ENCODE measurements around the gene PTPRD.

Gene PTPRD

DNA sequence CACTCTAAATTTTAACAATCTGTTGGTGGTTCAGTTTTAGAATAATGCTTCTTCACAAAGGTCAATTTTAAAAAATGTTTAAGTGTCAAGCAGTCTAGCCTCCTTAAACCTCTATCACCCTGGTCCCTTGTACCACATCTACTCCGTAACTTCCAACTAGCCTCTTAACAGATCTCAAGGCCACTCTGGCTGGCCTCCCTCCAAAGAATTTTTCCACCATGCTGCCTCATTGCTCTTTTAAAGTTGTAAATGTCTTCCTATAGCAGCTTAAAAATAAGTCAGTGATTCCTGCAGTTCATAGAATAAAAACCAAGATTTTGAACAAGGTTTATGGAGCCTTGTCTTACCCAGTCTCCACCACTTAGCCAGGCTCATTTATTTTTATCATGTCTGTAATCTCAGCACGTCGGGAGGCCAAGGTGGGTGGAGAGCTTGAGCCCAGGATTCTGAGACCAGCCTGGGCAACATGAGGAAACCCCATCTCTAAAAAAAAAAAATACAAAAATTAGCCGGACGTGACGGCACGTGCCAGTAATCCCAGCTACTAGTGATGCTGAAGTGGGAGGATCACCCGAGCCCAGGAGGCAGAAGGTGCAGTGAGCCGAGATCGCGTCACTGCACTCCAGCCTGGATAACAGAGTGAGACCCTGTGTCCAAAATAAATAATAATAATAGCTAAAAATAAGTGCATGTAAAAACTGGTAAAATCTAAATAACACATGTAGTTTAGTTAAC lies 1888.4 kb downstream of the PTPRD start (continued):
- TF ChIP-seq, protein P1, sequence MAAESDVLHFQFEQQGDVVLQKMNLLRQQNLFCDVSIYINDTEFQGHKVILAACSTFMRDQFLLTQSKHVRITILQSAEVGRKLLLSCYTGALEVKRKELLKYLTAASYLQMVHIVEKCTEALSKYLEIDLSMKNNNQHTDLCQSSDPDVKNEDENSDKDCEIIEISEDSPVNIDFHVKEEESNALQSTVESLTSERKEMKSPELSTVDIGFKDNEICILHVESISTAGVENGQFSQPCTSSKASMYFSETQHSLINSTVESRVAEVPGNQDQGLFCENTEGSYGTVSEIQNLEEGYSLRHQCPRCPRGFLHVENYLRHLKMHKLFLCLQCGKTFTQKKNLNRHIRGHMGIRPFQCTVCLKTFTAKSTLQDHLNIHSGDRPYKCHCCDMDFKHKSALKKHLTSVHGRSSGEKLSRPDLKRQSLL (tag by site-specific recombination; IDR thresholded peaks at IDR 0.05), result peak; percentile 72
- no peak for TF ChIP-seq ZFP41 (tag by site-specific recombination; IDR thresholded peaks at IDR 0.05; ENCODE audit: borderline replicate concordance)
- TF ChIP-seq, protein P2, sequence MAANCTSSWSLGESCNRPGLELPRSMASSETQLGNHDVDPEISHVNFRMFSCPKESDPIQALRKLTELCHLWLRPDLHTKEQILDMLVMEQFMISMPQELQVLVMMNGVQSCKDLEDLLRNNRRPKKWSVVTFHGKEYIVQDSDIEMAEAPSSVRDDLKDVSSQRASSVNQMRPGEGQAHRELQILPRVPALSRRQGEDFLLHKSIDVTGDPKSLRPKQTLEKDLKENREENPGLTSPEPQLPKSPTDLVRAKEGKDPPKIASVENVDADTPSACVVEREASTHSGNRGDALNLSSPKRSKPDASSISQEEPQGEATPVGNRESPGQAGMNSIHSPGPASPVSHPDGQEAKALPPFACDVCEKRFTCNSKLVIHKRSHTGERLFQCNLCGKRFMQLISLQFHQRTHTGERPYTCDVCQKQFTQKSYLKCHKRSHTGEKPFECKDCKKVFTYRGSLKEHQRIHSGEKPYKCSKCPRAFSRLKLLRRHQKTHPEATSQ (tag by site-specific recombination; IDR thresholded peaks at IDR 0.05), result no peak
- TF ChIP-seq BCL11A (tag by site-specific recombination; IDR thresholded peaks at IDR 0.05; ENCODE audit: low read depth), result no peak
- TF ChIP-seq GFI1B (tag by site-specific recombination; IDR thresholded peaks at IDR 0.05), result no peak
- TF ChIP-seq ZNF830 (tag by site-specific recombination; IDR thresholded peaks at IDR 0.05; ENCODE audit: low read depth), result no peak
- TF ChIP-seq ZNF544 (tag by site-specific recombination; IDR thresholded peaks at IDR 0.05), result no peak
- TF ChIP-seq, protein P3, sequence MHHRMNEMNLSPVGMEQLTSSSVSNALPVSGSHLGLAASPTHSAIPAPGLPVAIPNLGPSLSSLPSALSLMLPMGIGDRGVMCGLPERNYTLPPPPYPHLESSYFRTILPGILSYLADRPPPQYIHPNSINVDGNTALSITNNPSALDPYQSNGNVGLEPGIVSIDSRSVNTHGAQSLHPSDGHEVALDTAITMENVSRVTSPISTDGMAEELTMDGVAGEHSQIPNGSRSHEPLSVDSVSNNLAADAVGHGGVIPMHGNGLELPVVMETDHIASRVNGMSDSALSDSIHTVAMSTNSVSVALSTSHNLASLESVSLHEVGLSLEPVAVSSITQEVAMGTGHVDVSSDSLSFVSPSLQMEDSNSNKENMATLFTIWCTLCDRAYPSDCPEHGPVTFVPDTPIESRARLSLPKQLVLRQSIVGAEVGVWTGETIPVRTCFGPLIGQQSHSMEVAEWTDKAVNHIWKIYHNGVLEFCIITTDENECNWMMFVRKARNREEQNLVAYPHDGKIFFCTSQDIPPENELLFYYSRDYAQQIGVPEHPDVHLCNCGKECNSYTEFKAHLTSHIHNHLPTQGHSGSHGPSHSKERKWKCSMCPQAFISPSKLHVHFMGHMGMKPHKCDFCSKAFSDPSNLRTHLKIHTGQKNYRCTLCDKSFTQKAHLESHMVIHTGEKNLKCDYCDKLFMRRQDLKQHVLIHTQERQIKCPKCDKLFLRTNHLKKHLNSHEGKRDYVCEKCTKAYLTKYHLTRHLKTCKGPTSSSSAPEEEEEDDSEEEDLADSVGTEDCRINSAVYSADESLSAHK (tag by site-specific recombination; IDR thresholded peaks at IDR 0.05), result 0 out of 2 replicates have a peak, but pooled peaks have one; percentile 13
- TF ChIP-seq ZNF76 (tag by site-specific recombination; IDR thresholded peaks at IDR 0.05; ENCODE audit: borderline replicate concordance, low read depth), result no peak
- peak; percentile 39; the same call in 1 of the 2 replicates for TF ChIP-seq GLIS1 (tag by site-specific recombination; IDR thresholded peaks at IDR 0.05)
- TF ChIP-seq, protein P4, sequence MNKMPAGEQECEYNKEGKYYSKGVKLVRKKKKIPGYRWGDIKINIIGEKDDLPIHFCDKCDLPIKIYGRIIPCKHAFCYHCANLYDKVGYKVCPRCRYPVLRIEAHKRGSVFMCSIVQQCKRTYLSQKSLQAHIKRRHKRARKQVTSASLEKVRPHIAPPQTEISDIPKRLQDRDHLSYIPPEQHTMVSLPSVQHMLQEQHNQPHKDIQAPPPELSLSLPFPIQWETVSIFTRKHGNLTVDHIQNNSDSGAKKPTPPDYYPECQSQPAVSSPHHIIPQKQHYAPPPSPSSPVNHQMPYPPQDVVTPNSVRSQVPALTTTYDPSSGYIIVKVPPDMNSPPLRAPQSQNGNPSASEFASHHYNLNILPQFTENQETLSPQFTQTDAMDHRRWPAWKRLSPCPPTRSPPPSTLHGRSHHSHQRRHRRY (tag by site-specific recombination; IDR thresholded peaks at IDR 0.05), result no peak
- TF ChIP-seq MZF1 (tag by site-specific recombination; IDR thresholded peaks at IDR 0.05; ENCODE audit: borderline replicate concordance), result no peak
- no peak for TF ChIP-seq ZNF560 (tag by site-specific recombination; IDR thresholded peaks at IDR 0.05; ENCODE audit: borderline replicate concordance)
- TF ChIP-seq ZNF664 (tag by site-specific recombination; IDR thresholded peaks at IDR 0.05), result no peak
- no peak for TF ChIP-seq SP3 (tag by site-specific recombination; IDR thresholded peaks at IDR 0.05)
- TF ChIP-seq ZNF214 (tag by site-specific recombination; IDR thresholded peaks at IDR 0.05; ENCODE audit: borderline replicate concordance), result no peak
- TF ChIP-seq ZNF623 (tag by site-specific recombination; IDR thresholded peaks at IDR 0.05), result no peak
- TF ChIP-seq ZNF473 (tag by site-specific recombination; IDR thresholded peaks at IDR 0.05), result no peak
- TF ChIP-seq, protein P5, sequence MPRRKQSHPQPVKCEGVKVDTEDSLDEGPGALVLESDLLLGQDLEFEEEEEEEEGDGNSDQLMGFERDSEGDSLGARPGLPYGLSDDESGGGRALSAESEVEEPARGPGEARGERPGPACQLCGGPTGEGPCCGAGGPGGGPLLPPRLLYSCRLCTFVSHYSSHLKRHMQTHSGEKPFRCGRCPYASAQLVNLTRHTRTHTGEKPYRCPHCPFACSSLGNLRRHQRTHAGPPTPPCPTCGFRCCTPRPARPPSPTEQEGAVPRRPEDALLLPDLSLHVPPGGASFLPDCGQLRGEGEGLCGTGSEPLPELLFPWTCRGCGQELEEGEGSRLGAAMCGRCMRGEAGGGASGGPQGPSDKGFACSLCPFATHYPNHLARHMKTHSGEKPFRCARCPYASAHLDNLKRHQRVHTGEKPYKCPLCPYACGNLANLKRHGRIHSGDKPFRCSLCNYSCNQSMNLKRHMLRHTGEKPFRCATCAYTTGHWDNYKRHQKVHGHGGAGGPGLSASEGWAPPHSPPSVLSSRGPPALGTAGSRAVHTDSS (tag by site-specific recombination; IDR thresholded peaks at IDR 0.05), result no peak
- TF ChIP-seq, protein P6, sequence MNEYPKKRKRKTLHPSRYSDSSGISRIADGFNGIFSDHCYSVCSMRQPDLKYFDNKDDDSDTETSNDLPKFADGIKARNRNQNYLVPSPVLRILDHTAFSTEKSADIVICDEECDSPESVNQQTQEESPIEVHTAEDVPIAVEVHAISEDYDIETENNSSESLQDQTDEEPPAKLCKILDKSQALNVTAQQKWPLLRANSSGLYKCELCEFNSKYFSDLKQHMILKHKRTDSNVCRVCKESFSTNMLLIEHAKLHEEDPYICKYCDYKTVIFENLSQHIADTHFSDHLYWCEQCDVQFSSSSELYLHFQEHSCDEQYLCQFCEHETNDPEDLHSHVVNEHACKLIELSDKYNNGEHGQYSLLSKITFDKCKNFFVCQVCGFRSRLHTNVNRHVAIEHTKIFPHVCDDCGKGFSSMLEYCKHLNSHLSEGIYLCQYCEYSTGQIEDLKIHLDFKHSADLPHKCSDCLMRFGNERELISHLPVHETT (tag by site-specific recombination; IDR thresholded peaks at IDR 0.05), result no peak
- no peak for TF ChIP-seq ZNF140 (tag by site-specific recombination; IDR thresholded peaks at IDR 0.05)
- TF ChIP-seq ZSCAN16 (tag by site-specific recombination; IDR thresholded peaks at IDR 0.05), result no peak
- no peak for TF ChIP-seq ZNF19 (tag by site-specific recombination; IDR thresholded peaks at IDR 0.05; ENCODE audit: low read depth)
- TF ChIP-seq ZNF510 (tag by site-specific recombination; IDR thresholded peaks at IDR 0.05; ENCODE audit: insufficient replicate concordance), result no peak
- TF ChIP-seq ZNF37A (tag by site-specific recombination; IDR thresholded peaks at IDR 0.05), result no peak
- TF ChIP-seq, protein P7, sequence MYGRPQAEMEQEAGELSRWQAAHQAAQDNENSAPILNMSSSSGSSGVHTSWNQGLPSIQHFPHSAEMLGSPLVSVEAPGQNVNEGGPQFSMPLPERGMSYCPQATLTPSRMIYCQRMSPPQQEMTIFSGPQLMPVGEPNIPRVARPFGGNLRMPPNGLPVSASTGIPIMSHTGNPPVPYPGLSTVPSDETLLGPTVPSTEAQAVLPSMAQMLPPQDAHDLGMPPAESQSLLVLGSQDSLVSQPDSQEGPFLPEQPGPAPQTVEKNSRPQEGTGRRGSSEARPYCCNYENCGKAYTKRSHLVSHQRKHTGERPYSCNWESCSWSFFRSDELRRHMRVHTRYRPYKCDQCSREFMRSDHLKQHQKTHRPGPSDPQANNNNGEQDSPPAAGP (tag by site-specific recombination; IDR thresholded peaks at IDR 0.05), result no peak
- TF ChIP-seq ZSCAN30 (tag by site-specific recombination; IDR thresholded peaks at IDR 0.05), result no peak
- TF ChIP-seq SETDB1 (IDR thresholded peaks at IDR 0.05; ENCODE audit: insufficient read length, low read length), result no peak
- no peak for TF ChIP-seq ZNF530 (tag by site-specific recombination; IDR thresholded peaks at IDR 0.05; ENCODE audit: low read depth)
- no peak for TF ChIP-seq ZNF16 (tag by site-specific recombination; IDR thresholded peaks at IDR 0.05; ENCODE audit: low read depth)
